ENCODE results near the gene TALDO1. TPM values are rescaled to one million over a fixed set of nuclear protein-coding genes. Genes with fewer than 3 reads are reported as not detected.

The TALDO1 gene
- total and polyA plus RNA-seq, 2 experiments from 2014 or later: 137 to 161 TPM

GRCh38 chr11:724778-725386 is 22.4 kb upstream of the TALDO1 start:
- Histone ChIP-seq H3K4me1 (ENCODE audit: insufficient read depth) (peaks cover 23% of the 10 kb centered on the region), H3K4me3 (no peak overlapping the region), H3K4me2 (peak overlapping the region; percentile 73), H3K9me3 (ENCODE audit: low read depth) (no peaks in the 10 kb centered on the region), H3K27me3 (no peaks in the 10 kb centered on the region), H3K27ac (no peak overlapping the region), H2AFZ (no peak overlapping the region), H3K79me2 (no peaks in the 10 kb centered on the region), H3K36me3 (replicated peaks; ENCODE audit: insufficient read depth, low read depth) (no peaks in the 10 kb centered on the region), H4K20me1 (ENCODE audit: insufficient read depth, poor library complexity, severe bottlenecking) (no peaks in the 10 kb centered on the region), H3K9me2 (replicated peaks; ENCODE audit: insufficient read depth) (no peaks in the 10 kb centered on the region)
- 89% methylated on average over 17 of the region's 18 CpGs for WGBS (ENCODE audit: low lambda C conversion rate, missing lambda C conversion rate)
- no peak for DNase-seq (ENCODE audit: low spot score)
- TF ChIP-seq EZH2 (IDR thresholded peaks at IDR 0.05; ENCODE audit: borderline replicate concordance) (no peak), CTCF (IDR thresholded peaks at IDR 0.05; ENCODE audit: poor library complexity) (no peak), EZH2phosphoT487 (IDR thresholded peaks at IDR 0.05; ENCODE audit: low read depth, severe bottlenecking, unreplicated experiment) (no peak)

- DNase-seq (ENCODE audit: low spot score): peak; percentile 16
- Histone ChIP-seq H3K4me3 (no peak overlapping the region), H3K27ac (peak overlapping the region; percentile 55), H3K4me2 (peak overlapping the region; percentile 73), H3K79me2 (no peaks in the 10 kb centered on the region), H3K9me2 (replicated peaks; ENCODE audit: insufficient read depth) (no peaks in the 10 kb centered on the region), H3K36me3 (replicated peaks; ENCODE audit: insufficient read depth, low read depth) (no peaks in the 10 kb centered on the region), H3K4me1 (ENCODE audit: insufficient read depth) (peaks cover 23% of the 10 kb centered on the region), H2AFZ (no peak overlapping the region), H3K27me3 (no peaks in the 10 kb centered on the region), H4K20me1 (ENCODE audit: insufficient read depth, poor library complexity, severe bottlenecking) (no peaks in the 10 kb centered on the region), H3K9me3 (ENCODE audit: low read depth) (no peaks in the 10 kb centered on the region)
- no peak for TF ChIP-seq EZH2phosphoT487 (IDR thresholded peaks at IDR 0.05; ENCODE audit: low read depth, severe bottlenecking, unreplicated experiment)
- TF ChIP-seq CTCF (IDR thresholded peaks at IDR 0.05; ENCODE audit: poor library complexity): no peak
- TF ChIP-seq EZH2 (IDR thresholded peaks at IDR 0.05; ENCODE audit: borderline replicate concordance): no peak
- 28% methylated on average over 35 of the region's 53 CpGs for WGBS (ENCODE audit: low lambda C conversion rate, missing lambda C conversion rate)
These were observed 21.6 kb upstream of the TALDO1 start for GRCh38 chr11:725624-726202.

DNA sequence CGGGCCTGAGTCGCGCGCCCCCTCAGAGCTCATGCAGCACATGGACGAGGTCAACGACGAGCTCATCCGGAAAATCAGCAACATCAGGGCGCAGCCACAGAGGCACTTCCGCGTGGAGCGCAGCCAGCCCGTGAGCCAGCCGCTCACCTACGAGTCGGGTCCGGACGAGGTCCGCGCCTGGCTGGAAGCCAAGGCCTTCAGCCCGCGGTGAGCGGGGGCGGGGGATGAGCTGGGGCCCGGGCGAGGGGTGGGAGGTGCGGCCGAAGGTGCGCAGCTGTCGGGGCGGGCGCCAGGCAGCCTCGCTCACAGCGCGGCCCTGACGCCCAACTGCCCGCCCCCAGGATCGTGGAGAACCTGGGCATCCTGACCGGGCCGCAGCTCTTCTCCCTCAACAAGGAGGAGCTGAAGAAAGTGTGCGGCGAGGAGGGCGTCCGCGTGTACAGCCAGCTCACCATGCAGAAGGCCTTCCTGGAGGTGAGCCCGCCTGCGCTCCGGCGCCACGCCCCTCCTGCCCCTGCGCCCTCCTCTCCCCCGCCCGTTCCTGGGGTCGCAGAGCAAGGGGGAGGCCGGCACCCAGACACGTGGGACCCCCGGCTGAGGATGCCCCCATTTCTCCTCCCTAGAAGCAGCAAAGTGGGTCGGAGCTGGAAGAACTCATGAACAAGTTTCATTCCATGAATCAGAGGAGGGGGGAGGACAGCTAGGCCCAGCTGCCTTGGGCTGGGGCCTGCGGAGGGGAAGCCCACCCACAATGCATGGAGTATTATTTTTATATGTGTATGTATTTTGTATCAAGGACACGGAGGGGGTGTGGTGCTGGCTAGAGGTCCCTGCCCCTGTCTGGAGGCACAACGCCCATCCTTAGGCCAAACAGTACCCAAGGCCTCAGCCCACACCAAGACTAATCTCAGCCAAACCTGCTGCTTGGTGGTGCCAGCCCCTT is 20.7 kb upstream of the TALDO1 start:
- H2AFZ ChIP-seq: no peak overlapping the region
- H3K27ac ChIP-seq: peak overlapping the region; percentile 77
- 50% methylated on average over 18 of the region's 61 CpGs for WGBS (ENCODE audit: low lambda C conversion rate, missing lambda C conversion rate)
- no peaks in the 10 kb centered on the region for H3K9me2 ChIP-seq (replicated peaks; ENCODE audit: insufficient read depth)
- no peak overlapping the region for H3K4me3 ChIP-seq
- no peaks in the 10 kb centered on the region for H3K9me3 ChIP-seq (ENCODE audit: low read depth)
- H4K20me1 ChIP-seq (ENCODE audit: insufficient read depth, poor library complexity, severe bottlenecking): no peaks in the 10 kb centered on the region
- H3K4me1 ChIP-seq (ENCODE audit: insufficient read depth): peaks cover 23% of the 10 kb centered on the region
- DNase-seq (ENCODE audit: low spot score): peak; percentile 82
- no peaks in the 10 kb centered on the region for H3K36me3 ChIP-seq (replicated peaks; ENCODE audit: insufficient read depth, low read depth)
- H3K4me2 ChIP-seq: peak overlapping the region; percentile 73
- TF ChIP-seq EZH2 (IDR thresholded peaks at IDR 0.05; ENCODE audit: borderline replicate concordance) (no peak), CTCF (IDR thresholded peaks at IDR 0.05; ENCODE audit: poor library complexity) (no peak), EZH2phosphoT487 (IDR thresholded peaks at IDR 0.05; ENCODE audit: low read depth, severe bottlenecking, unreplicated experiment) (no peak)
- H3K27me3 ChIP-seq: no peaks in the 10 kb centered on the region
- H3K79me2 ChIP-seq: no peaks in the 10 kb centered on the region
